PFSK-1 (cell line): ENCODE results near the gene PUS1.

Source experiments
- TAF1 ChIP-seq: IDR thresholded peaks from 2 replicates; pipeline ENCODE4 v1.6.1; 2012; ENCODE audit warnings: low read length, control low read depth, borderline replicate concordance; ENCODE audit not compliant: insufficient read depth
- TF ChIP-seq, protein P1 (sequence below), 2 experiments: IDR thresholded peaks; 2 replicates each; pipeline versions ENCODE4 v1.6.1 to v1.8.0; 2011 to 2012; ENCODE audit warnings: low read depth in 2 of 2, low read length in 2 of 2, control low read depth in 1 of 2, inconsistent platforms in 1 of 2, mild to moderate bottlenecking in 1 of 2, moderate library complexity in 1 of 2; ENCODE audit not compliant: insufficient read depth in 1 of 2

DNA sequence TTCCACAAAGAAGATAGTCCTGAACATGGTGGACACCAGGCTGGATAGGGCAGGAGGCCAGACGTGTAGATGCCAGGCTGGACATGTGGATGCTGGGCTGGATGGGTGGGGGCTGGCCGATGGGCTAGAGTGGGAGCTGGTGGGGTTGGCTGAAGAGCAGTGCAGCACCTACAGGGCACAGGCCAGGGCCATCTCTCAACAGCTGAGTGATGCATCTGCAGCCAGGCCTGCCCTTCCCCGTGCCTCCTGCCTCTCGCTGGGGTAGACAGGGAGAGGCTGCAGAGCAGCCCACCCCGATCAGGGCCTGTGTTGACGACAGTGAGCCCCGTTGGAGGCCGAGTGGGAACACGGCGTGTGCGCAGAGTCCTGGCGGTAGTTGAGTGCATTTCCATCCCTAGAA is 59.9 kb downstream of the PUS1 start:
- TF ChIP-seq TAF1 = no peak
- TF ChIP-seq, protein P1, sequence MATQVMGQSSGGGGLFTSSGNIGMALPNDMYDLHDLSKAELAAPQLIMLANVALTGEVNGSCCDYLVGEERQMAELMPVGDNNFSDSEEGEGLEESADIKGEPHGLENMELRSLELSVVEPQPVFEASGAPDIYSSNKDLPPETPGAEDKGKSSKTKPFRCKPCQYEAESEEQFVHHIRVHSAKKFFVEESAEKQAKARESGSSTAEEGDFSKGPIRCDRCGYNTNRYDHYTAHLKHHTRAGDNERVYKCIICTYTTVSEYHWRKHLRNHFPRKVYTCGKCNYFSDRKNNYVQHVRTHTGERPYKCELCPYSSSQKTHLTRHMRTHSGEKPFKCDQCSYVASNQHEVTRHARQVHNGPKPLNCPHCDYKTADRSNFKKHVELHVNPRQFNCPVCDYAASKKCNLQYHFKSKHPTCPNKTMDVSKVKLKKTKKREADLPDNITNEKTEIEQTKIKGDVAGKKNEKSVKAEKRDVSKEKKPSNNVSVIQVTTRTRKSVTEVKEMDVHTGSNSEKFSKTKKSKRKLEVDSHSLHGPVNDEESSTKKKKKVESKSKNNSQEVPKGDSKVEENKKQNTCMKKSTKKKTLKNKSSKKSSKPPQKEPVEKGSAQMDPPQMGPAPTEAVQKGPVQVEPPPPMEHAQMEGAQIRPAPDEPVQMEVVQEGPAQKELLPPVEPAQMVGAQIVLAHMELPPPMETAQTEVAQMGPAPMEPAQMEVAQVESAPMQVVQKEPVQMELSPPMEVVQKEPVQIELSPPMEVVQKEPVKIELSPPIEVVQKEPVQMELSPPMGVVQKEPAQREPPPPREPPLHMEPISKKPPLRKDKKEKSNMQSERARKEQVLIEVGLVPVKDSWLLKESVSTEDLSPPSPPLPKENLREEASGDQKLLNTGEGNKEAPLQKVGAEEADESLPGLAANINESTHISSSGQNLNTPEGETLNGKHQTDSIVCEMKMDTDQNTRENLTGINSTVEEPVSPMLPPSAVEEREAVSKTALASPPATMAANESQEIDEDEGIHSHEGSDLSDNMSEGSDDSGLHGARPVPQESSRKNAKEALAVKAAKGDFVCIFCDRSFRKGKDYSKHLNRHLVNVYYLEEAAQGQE (IDR thresholded peaks at IDR 0.05; ENCODE audit: insufficient read depth in 1 of 2, low read depth in 2 of 2, low read length in 2 of 2) = no peak
